K562 (cell line): ENCODE data around the gene SERTAD3. TPM values are rescaled to one million over a fixed set of nuclear protein-coding genes. Genes with fewer than 3 reads are reported as not detected.

Experiments
- CBX1 ChIP-seq: sonication (generic); IDR thresholded peaks from 2 replicates; pipeline ENCODE4 v1.6.1; 2016; ENCODE audit warnings: antibody characterized with exemption, low read depth, mild to moderate bottlenecking
- CBX2 ChIP-seq: fragments of 200-600 bp; sonication (generic); IDR thresholded peaks from one replicate; pipeline ENCODE4 v1.6.1; 2012; ENCODE audit warnings: mild to moderate bottlenecking, low read length, inconsistent platforms; ENCODE audit not compliant: insufficient read depth, poor library complexity, severe bottlenecking
- CREB1 ChIP-seq, 2 experiments: sonication (generic) in 1 of 2; formaldehyde crosslinking in 1 of 2; IDR thresholded peaks; 2 replicates each; pipeline versions ENCODE4 v1.6.1 to v1.8.0; 2012 to 2022; ENCODE audit warnings: inconsistent platforms in 1 of 2, mild to moderate bottlenecking in 1 of 2, missing genetic modification reagents in 1 of 2, moderate library complexity in 1 of 2
- ETV1 ChIP-seq: fragments of 450-650 bp; conservative IDR thresholded peaks from 2 replicates; pipeline ENCODE4 v1.6.1; 2016; ENCODE audit warnings: missing genetic modification characterization, control low read depth, low read depth, missing compliant biosample characterization
- GABPA ChIP-seq: fragments of 200-800 bp; sonication (Bioruptor generic); conservative IDR thresholded peaks from 2 replicates; pipeline ENCODE4 v1.6.1; 2016; ENCODE audit warnings: low read depth, missing genetic modification characterization, missing compliant biosample characterization
- KDM4B ChIP-seq, 2 experiments: fragments of 450-650 bp in 1 of 2; sonication (generic) in 1 of 2; IDR thresholded peaks; 2 replicates each; pipeline ENCODE4 v1.6.1; 2016 to 2017; ENCODE audit warnings: borderline replicate concordance in 2 of 2, antibody characterized with exemption in 1 of 2, low read depth in 1 of 2, mild to moderate bottlenecking in 1 of 2
- MTA3 ChIP-seq: fragments of 450-650 bp; formaldehyde crosslinking; IDR thresholded peaks from 2 replicates; pipeline ENCODE4 v1.6.1; 2017; ENCODE audit warnings: mild to moderate bottlenecking, borderline replicate concordance
- NCOR1 ChIP-seq: fragments of 450-650 bp; IDR thresholded peaks from 2 replicates; pipeline ENCODE4 v1.6.1; 2016; ENCODE audit warnings: mild to moderate bottlenecking, moderate library complexity
- PBX2 ChIP-seq, 2 experiments: IDR thresholded peaks in 1 of 2; conservative IDR thresholded peaks in 1 of 2; 2 replicates each; pipeline ENCODE4 v1.6.1; 2016; ENCODE audit warnings: low read depth in 2 of 2, mild to moderate bottlenecking in 1 of 2, missing compliant biosample characterization in 1 of 2, missing genetic modification characterization in 1 of 2, moderate library complexity in 1 of 2
- POLR2AphosphoS5 ChIP-seq: IDR thresholded peaks from 2 replicates; pipeline ENCODE4 v1.6.1; 2011; ENCODE audit warnings: mild to moderate bottlenecking, low read depth, low read length, moderate library complexity; ENCODE audit not compliant: control insufficient read depth, insufficient read depth
- POLR2H ChIP-seq: IDR thresholded peaks from 2 replicates; pipeline ENCODE4 v1.6.1; 2016; ENCODE audit warnings: missing genetic modification characterization, low read depth, mild to moderate bottlenecking, control low read depth, missing compliant biosample characterization, moderate library complexity
- PRMT5 ChIP-seq: sonication (generic); formaldehyde crosslinking; IDR thresholded peaks from 2 replicates; pipeline ENCODE4 v1.5.0; 2020; ENCODE audit warnings: missing genetic modification reagents
- RBFOX2 ChIP-seq: fragments of 200-400 bp; formaldehyde crosslinking; IDR thresholded peaks from 2 replicates; pipeline ENCODE4 v1.6.1; 2017; ENCODE audit warnings: low read depth, mild to moderate bottlenecking, low read length, moderate library complexity
- RNF2 ChIP-seq: sonication (generic); IDR thresholded peaks from 2 replicates; pipeline ENCODE4 v1.6.1; 2016
- SOX6 ChIP-seq: fragments of 450-650 bp; IDR thresholded peaks from 2 replicates; pipeline ENCODE4 v1.6.1; 2014; ENCODE audit warnings: mild to moderate bottlenecking
- SRSF7 ChIP-seq: fragments of 200-400 bp; formaldehyde crosslinking; optimal IDR thresholded peaks from 2 replicates; pipeline ENCODE3; 2017; ENCODE audit warnings: mild to moderate bottlenecking, low read depth, low read length
- STAT5A ChIP-seq: IDR thresholded peaks from 2 replicates; pipeline ENCODE4 v1.6.1; 2012; ENCODE audit warnings: low read length, inconsistent platforms, borderline replicate concordance
- TRIM24 ChIP-seq, 2 experiments: fragments of 450-650 bp; IDR thresholded peaks; 2 replicates each; pipeline ENCODE4 v1.6.1; 2016
- WHSC1 ChIP-seq: IDR thresholded peaks from one replicate; pipeline ENCODE4 v1.6.1; 2012; ENCODE audit warnings: low read length, control low read depth, inconsistent platforms
- ZC3H8 ChIP-seq: fragments of 450-650 bp; IDR thresholded peaks from 2 replicates; pipeline ENCODE4 v1.6.1; 2017
- ZNF354B ChIP-seq: fragments of 250-450 bp; sonication (Bioruptor Pico); IDR thresholded peaks from 2 replicates; pipeline ENCODE4 v1.4.0; 2020
- ZNF398 ChIP-seq: fragments of 250-450 bp; sonication (Bioruptor Pico); IDR thresholded peaks from 2 replicates; pipeline ENCODE4 v1.8.0; 2021; ENCODE audit warnings: moderate library complexity, mild to moderate bottlenecking, inconsistent platforms
- ZSCAN29 ChIP-seq: fragments of 450-650 bp; IDR thresholded peaks from 2 replicates; pipeline ENCODE4 v1.6.1; 2017
- polyA plus RNA-seq, 8 experiments: library from polyadenylated mRNA; depleted of rRNA in 4 of 8; stranded (reverse) in 5 of 8; unstranded in 3 of 8; fragments of >200 nt; fragmentation: Nextera tagmentation in 2 of 8; fragmentation: Illumina TruSeq in 1 of 8; extraction: Ambion mirVana in 2 of 8; extraction: Trizol in 1 of 8; gene quantifications; 2 replicates each; pipeline versions ENCODE4 v1.2.1 to v1.2.3, GENCODE V29; 2011 to 2014; ENCODE audit warnings: inconsistent platforms in 1 of 8, missing spikeins in 1 of 8
- total RNA-seq, 7 experiments: library from RNA; depleted of rRNA in 6 of 7; stranded (reverse); fragments of >200 nt in 6 of 7; fragmentation: Illumina TruSeq in 2 of 7; extraction: Trizol in 2 of 7; gene quantifications; 2 replicates each; pipeline versions ENCODE4 v1.2.1 to v1.2.3, GENCODE V29; 2011 to 2021; ENCODE audit warnings: low replicate concordance in 1 of 7

SERTAD3 gene
- total and polyA plus RNA-seq, 9 of the 15 experiments (the other 6 are each of a cell fraction or from before 2014, with no cell fraction given) = 5.4 to 28.9 (median 17.5) TPM

DNA sequence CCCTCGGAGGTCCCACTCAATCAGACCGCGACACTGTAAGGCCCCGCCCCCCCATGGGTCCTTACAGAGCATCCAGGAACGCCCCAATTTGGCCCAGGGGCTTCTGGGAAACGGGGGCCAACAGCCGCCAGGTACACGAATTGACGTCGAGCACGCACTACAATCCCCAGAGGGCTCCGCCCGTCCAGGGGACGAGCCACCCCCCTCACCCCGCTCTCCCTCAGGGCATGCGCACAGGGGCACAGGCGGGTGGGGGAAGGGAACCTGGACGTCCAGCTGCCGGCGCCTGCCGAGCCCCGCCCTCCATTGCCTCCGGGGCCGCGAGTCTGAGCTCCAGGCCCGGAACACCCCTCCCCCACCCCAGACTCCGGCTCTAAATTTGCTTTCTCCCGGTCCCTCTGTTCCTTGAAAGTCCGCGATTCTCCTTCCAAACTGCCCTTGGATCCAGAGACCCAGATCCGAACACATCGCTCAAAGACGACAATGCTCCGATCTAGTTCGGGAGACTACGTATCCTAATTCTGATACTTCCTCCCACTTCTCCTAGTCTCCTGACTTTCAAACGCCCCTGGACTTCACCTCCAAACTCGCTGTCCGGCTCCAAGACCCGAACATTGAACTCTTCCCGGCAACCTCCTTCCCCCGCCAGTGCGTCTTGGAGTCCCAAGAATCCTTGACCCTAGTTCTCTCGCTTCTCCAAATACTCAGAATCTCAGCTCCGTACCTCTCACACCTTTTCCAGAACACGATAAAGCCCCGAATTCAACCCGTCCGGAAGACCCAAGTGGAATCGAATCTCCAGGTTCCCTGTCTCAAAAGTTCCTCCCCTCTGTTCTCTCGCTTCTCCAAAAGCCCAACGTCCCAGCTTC, 770 bp downstream of the SERTAD3 start (continued):
- TF ChIP-seq MTA3 (peak; percentile 47; the same call in 1 of the 2 replicates), WHSC1 (no peak), CBX1 (peak; percentile 71; the same call in 1 of the 2 replicates), PBX2 (CRISPR knock-in tag; IDR thresholded peaks at IDR 0.05; ENCODE audit: low read depth) (no peak), PBX2 (tag; conservative IDR thresholded peaks at IDR 0.05; ENCODE audit: low read depth) (peak; percentile 21; the same call in 1 of the 2 replicates), POLR2H (tag) (peak; percentile 66), POLR2AphosphoS5 (peak; percentile 69; the same call in 1 of the 2 replicates), CREB1 (IDR thresholded peaks at IDR 0.05) (peak; percentile 86), CREB1 (CRISPR knock-in tag; IDR thresholded peaks at IDR 0.05) (peak; percentile 94), TRIM24 (IDR thresholded peaks at IDR 0.05) (peak in 1 of 2 experiments; percentile 40; a peak in 2 of 4 replicates), STAT5A (0 out of 2 replicates have a peak, but pooled peaks have one; percentile 6), KDM4B (IDR thresholded peaks at IDR 0.05; ENCODE audit: borderline replicate concordance in 2 of 2, low read depth in 1 of 2) (peak in 1 of 2 experiments; percentile 95; a peak in 1 of 4 replicates), SOX6 (peak; percentile 60; the same call in 1 of the 2 replicates), SRSF7 (no peak), GABPA (tag) (peak; percentile 10; the same call in 1 of the 2 replicates), CBX2 (no peak), ZC3H8 (0 out of 2 replicates have a peak, but pooled peaks have one; percentile 7), RNF2 (peak; percentile 94), NCOR1 (peak; percentile 61; the same call in 1 of the 2 replicates), ZNF398 (CRISPR knock-in tag) (no peak), ZSCAN29 (0 out of 2 replicates have a peak, but pooled peaks have one; percentile 8), ETV1 (tag) (peak; percentile 57; the same call in 1 of the 2 replicates), PRMT5 (CRISPR knock-in tag) (no peak), RBFOX2 (peak; percentile 90), ZNF354B (no peak)
